Fibroblast of gingiva (primary cell): ENCODE data around the gene SLC16A1.
"Not testable (repeated sequence)": the region's sequence is repeated elsewhere in the genome, so short reads cannot be mapped to it uniquely, and the experiment has no call there.

Experiments
- DNase-seq: peaks from one replicate; pipeline ENCODE4 v3.0.0-alpha.2; 2011; ENCODE audit warnings: low read depth

Gene SLC16A1

GRCh38 chr1:112964347-112964746 lies 8.4 kb upstream of the SLC16A1 start:
- no peak for DNase-seq

GRCh38 chr1:112961072-112961471 lies 5.1 kb upstream of the SLC16A1 start:
- DNase-seq: no peak

- DNase-seq: no peak
Observed at GRCh38 chr1:112960384-112960783, 4.4 kb upstream of the SLC16A1 start.

- not testable (repeated sequence) for DNase-seq
Observed at GRCh38 chr1:112958236-112958635, 2.2 kb upstream of the SLC16A1 start.

GRCh38 chr1:112957133-112957812 lies 1.3 kb upstream of the SLC16A1 start:
- peak; percentile 88 for DNase-seq

GRCh38 chr1:112956544-112957132 lies 642 bp upstream of the SLC16A1 start:
- DNase-seq: no peak

- DNase-seq: peak; percentile 56
Observed at GRCh38 chr1:112954945-112955772, 837 bp downstream of the SLC16A1 start.

GRCh38 chr1:112954017-112954650 lies 1.9 kb downstream of the SLC16A1 start:
- no peak for DNase-seq

GRCh38 chr1:112950426-112950825 lies 5.6 kb downstream of the SLC16A1 start:
- no peak for DNase-seq

- DNase-seq: no peak
Observed at GRCh38 chr1:112946683-112947082, 9.3 kb downstream of the SLC16A1 start.

- DNase-seq: no peak
Observed at GRCh38 chr1:112939810-112940209, 16.2 kb downstream of the SLC16A1 start.

- peak; percentile 36 for DNase-seq
Observed at GRCh38 chr1:112938210-112938609, 17.8 kb downstream of the SLC16A1 start.

- no peak for DNase-seq
Observed at GRCh38 chr1:112937495-112937894, 18.5 kb downstream of the SLC16A1 start.

GRCh38 chr1:112937070-112937469 lies 18.9 kb downstream of the SLC16A1 start:
- no peak for DNase-seq

GRCh38 chr1:112935461-112936111 lies 20.4 kb downstream of the SLC16A1 start:
- peak; percentile 31 for DNase-seq

GRCh38 chr1:112934577-112934976 lies 21.4 kb downstream of the SLC16A1 start:
- DNase-seq: no peak

- DNase-seq: no peak
Observed at GRCh38 chr1:112933820-112934571, 22.0 kb downstream of the SLC16A1 start.

- no peak for DNase-seq
Observed at GRCh38 chr1:112929979-112930378, 26.0 kb downstream of the SLC16A1 start.

GRCh38 chr1:112927462-112927990 lies 28.5 kb downstream of the SLC16A1 start:
- no peak for DNase-seq

- DNase-seq: no peak
Observed at GRCh38 chr1:112926858-112927257, 29.1 kb downstream of the SLC16A1 start.

GRCh38 chr1:112925015-112925414 lies 31.0 kb downstream of the SLC16A1 start:
- DNase-seq: no peak
